Measurements from ENCODE around the gene OSGEP. TPM values are rescaled to one million over a fixed set of nuclear protein-coding genes. Genes with fewer than 3 reads are reported as not detected.
A peak's percentile ranks its signal among the peaks of the same experiment; 100 is the strongest.

OSGEP gene
- total RNA-seq, 1 experiment from 2014 or later, result 50.8 TPM

DNA sequence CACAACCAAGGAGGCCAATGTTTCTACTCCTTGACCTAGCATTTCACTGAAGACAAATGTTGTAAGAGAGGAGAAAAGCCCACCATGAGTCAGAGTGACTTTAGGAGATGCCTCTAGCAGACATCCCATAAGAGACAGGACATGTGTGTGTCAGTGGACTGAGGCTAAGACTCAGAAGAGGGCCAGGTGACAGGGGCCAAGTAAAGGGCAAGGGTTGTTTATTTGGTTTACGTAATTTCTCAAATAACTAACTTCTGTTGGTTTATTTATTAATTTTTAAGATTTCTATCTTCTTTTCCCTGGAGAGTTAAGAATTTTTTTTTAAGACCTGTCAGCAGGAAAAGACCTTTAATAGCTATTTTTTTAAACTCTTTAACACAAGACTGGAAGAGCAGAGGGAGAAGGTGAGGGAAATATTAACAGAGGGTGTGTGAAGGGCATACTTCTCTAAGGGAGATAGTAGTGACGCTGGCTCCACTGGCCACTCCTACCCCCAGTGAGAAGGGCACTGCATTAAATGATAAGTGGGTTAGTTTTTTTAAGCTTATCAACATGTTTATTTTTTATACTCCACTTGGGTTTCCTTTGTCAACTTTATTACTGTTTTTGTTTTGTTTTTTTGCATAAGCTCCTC is 18.0 kb upstream of the OSGEP start:
- H3K9me3 ChIP-seq (ENCODE audit: control insufficient read depth, low read depth, low read length), result no peaks in the 10 kb centered on the region
- peaks cover 15% of the 10 kb centered on the region for H3K23me2 ChIP-seq (ENCODE audit: insufficient read length, low read depth, low read length, poor library complexity, severe bottlenecking)
- no peak overlapping the region for H2BK120ac ChIP-seq (ENCODE audit: low read depth, low read length, poor library complexity, severe bottlenecking)
- no peak for DNase-seq
- no peak overlapping the region for H3K23ac ChIP-seq (ENCODE audit: insufficient read length, low read depth, low read length)
- H3K56ac ChIP-seq (ENCODE audit: insufficient read length, low read depth, low read length), result no peak overlapping the region
- Mint-ChIP-seq H3K27ac (peak overlapping the region in 1 of 3 experiments; percentile 50; a peak in 3 of 7 replicates), H3K9me3 (no peaks in the 10 kb centered on the region), H3K27me3 (ENCODE audit: low read depth) (no peaks in the 10 kb centered on the region), H3K36me3 (ENCODE audit: insufficient read depth in 1 of 3, low read depth in 3 of 3) (peaks cover 48 to 72% (median 63%) of the 10 kb centered on the region in 3 experiments; a peak in 6 of 7 replicates), H3K4me1 (peaks cover 20 to 21% of the 10 kb centered on the region in 2 experiments), H3K4me3 (no peak overlapping the region)
- H3K4ac ChIP-seq (ENCODE audit: low read depth, low read length), result no peak overlapping the region
- H2AK5ac ChIP-seq (ENCODE audit: insufficient read length, low read length), result no peak overlapping the region
- H3K4me1 ChIP-seq (ENCODE audit: insufficient read depth, low read length), result no peaks in the 10 kb centered on the region
- H3K27ac ChIP-seq (ENCODE audit: insufficient read length, low read depth, low read length), result no peak overlapping the region
- peaks cover 9% of the 10 kb centered on the region for H3K79me1 ChIP-seq (ENCODE audit: insufficient read depth, low read depth, low read length, poor library complexity, severe bottlenecking)
- no peak overlapping the region for H2BK20ac ChIP-seq (ENCODE audit: low read depth, low read length, poor library complexity, severe bottlenecking)
- no peak overlapping the region for H3K14ac ChIP-seq (ENCODE audit: insufficient read depth, low read length)
- H2BK12ac ChIP-seq (ENCODE audit: insufficient read length, low read depth, low read length), result no peak overlapping the region
- H2BK15ac ChIP-seq (ENCODE audit: low read depth, low read length), result no peak overlapping the region
- H3K79me2 ChIP-seq (ENCODE audit: insufficient read depth, low read length), result peaks cover 11% of the 10 kb centered on the region; the same call in 1 of the 2 replicates
- H3K4me2 ChIP-seq (ENCODE audit: insufficient read depth, insufficient read length, low read length), result no peak overlapping the region
- H4K91ac ChIP-seq (ENCODE audit: insufficient read length, low read depth, low read length), result no peak overlapping the region
- H4K5ac ChIP-seq (ENCODE audit: insufficient read length, low read depth, low read length), result no peak overlapping the region
- no peak overlapping the region for H2BK5ac ChIP-seq (ENCODE audit: insufficient read length, low read length)
- no peak overlapping the region for H3K18ac ChIP-seq (ENCODE audit: insufficient read length, low read depth, low read length)
- TF ChIP-seq, protein P1, sequence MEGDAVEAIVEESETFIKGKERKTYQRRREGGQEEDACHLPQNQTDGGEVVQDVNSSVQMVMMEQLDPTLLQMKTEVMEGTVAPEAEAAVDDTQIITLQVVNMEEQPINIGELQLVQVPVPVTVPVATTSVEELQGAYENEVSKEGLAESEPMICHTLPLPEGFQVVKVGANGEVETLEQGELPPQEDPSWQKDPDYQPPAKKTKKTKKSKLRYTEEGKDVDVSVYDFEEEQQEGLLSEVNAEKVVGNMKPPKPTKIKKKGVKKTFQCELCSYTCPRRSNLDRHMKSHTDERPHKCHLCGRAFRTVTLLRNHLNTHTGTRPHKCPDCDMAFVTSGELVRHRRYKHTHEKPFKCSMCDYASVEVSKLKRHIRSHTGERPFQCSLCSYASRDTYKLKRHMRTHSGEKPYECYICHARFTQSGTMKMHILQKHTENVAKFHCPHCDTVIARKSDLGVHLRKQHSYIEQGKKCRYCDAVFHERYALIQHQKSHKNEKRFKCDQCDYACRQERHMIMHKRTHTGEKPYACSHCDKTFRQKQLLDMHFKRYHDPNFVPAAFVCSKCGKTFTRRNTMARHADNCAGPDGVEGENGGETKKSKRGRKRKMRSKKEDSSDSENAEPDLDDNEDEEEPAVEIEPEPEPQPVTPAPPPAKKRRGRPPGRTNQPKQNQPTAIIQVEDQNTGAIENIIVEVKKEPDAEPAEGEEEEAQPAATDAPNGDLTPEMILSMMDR (conservative IDR thresholded peaks at IDR 0.05), result no peak
- H3T11ph ChIP-seq (ENCODE audit: low read length), result no peak overlapping the region
- WGBS (ENCODE audit: extremely low coverage, insufficient read length, low lambda C conversion rate), result no CpG with 5 or more reads among the region's 2 CpGs
- no peak overlapping the region for H3K9ac ChIP-seq (ENCODE audit: extremely low read depth, insufficient read length, low read length)
- H2AFZ ChIP-seq (ENCODE audit: low read length), result no peak overlapping the region
- no peak overlapping the region for H4K8ac ChIP-seq (replicated peaks; ENCODE audit: insufficient read length, low read depth, low read length)
- no peaks in the 10 kb centered on the region; the same call in 1 of the 2 replicates for H3K27me3 ChIP-seq (ENCODE audit: insufficient read depth, low read length)
- H4K20me1 ChIP-seq (ENCODE audit: control insufficient read depth, insufficient read depth, insufficient read length), result peaks cover 2% of the 10 kb centered on the region
